H4 (cell line): ENCODE measurements around the gene TTN. TPM values are rescaled to one million over a fixed set of nuclear protein-coding genes. Genes with fewer than 3 reads are reported as not detected.

Source experiments
- DNase-seq: peaks from one replicate; pipeline ENCODE4 v3.0.0-alpha.2; 2015; ENCODE audit warnings: low spot score
- total RNA-seq: library from RNA; depleted of rRNA; stranded (reverse); fragments of >200 nt; shearing (Covaris generic); gene quantifications from 2 replicates; pipeline ENCODE4 v1.2.3, GENCODE V29; 2014; rRNA removed

The TTN gene
- not detected in 2 replicates for total RNA-seq

- DNase-seq = no peak
These were observed at the start of gene TTN for GRCh38 chr2:178807227-178808008. Gene TTN, minus strand, starts transcription at chr2:178807423. Its CDS starts 2,781 bp downstream, at chr2:178804642.

- no peak for DNase-seq
These were observed 47.9 kb upstream of the TTN start for GRCh38 chr2:178855151-178855550.

- DNase-seq = no peak
These were observed 41.1 kb upstream of the TTN start for GRCh38 chr2:178848335-178848734.

- no peak for DNase-seq
These were observed 39.2 kb upstream of the TTN start for GRCh38 chr2:178846458-178846802.

GRCh38 chr2:178845566-178846457 is 38.6 kb upstream of the TTN start:
- no peak for DNase-seq

GRCh38 chr2:178844701-178845100 is 37.5 kb upstream of the TTN start:
- no peak for DNase-seq

- DNase-seq = no peak
These were observed 37.0 kb upstream of the TTN start for GRCh38 chr2:178844269-178844668.

- DNase-seq = no peak
These were observed 36.5 kb upstream of the TTN start for GRCh38 chr2:178843697-178844096.

GRCh38 chr2:178836807-178837206 is 29.6 kb upstream of the TTN start:
- no peak for DNase-seq

GRCh38 chr2:178834086-178834485 is 26.9 kb upstream of the TTN start:
- no peak for DNase-seq

- no peak for DNase-seq
These were observed 26.2 kb upstream of the TTN start for GRCh38 chr2:178833382-178833781.

- DNase-seq = no peak
These were observed 23.2 kb upstream of the TTN start for GRCh38 chr2:178830451-178830850.

- no peak for DNase-seq
These were observed 22.8 kb upstream of the TTN start for GRCh38 chr2:178829981-178830380.

GRCh38 chr2:178829299-178829960 is 22.2 kb upstream of the TTN start:
- no peak for DNase-seq

- no peak for DNase-seq
These were observed 21.3 kb upstream of the TTN start for GRCh38 chr2:178828486-178828881.

- no peak for DNase-seq
These were observed 20.7 kb upstream of the TTN start for GRCh38 chr2:178827739-178828485.

GRCh38 chr2:178827111-178827510 is 19.9 kb upstream of the TTN start:
- DNase-seq = no peak

- DNase-seq = no peak
These were observed 18.0 kb upstream of the TTN start for GRCh38 chr2:178825183-178825582.

GRCh38 chr2:178824181-178824580 is 17.0 kb upstream of the TTN start:
- no peak for DNase-seq

- no peak for DNase-seq
These were observed 12.8 kb upstream of the TTN start for GRCh38 chr2:178819992-178820391.

- no peak for DNase-seq
These were observed 12.1 kb upstream of the TTN start for GRCh38 chr2:178819147-178819875.
